Dermis blood vessel endothelial cell (primary cell): ENCODE measurements around the gene CD96. TPM values are rescaled to one million over a fixed set of nuclear protein-coding genes. Genes with fewer than 3 reads are reported as not detected.
A peak's percentile ranks its signal among the peaks of the same experiment; 100 is the strongest.

Source experiments
- DNase-seq: peaks from one replicate; pipeline ENCODE4 v3.0.0; 2010
- total RNA-seq: library from RNA; depleted of rRNA; stranded (reverse); fragments of >200 nt; gene quantifications from 2 replicates; pipeline ENCODE4 v1.2.3, GENCODE V29; 2014

The CD96 gene
- total RNA-seq, 1 donor from 2014 or later, result not detected

DNA sequence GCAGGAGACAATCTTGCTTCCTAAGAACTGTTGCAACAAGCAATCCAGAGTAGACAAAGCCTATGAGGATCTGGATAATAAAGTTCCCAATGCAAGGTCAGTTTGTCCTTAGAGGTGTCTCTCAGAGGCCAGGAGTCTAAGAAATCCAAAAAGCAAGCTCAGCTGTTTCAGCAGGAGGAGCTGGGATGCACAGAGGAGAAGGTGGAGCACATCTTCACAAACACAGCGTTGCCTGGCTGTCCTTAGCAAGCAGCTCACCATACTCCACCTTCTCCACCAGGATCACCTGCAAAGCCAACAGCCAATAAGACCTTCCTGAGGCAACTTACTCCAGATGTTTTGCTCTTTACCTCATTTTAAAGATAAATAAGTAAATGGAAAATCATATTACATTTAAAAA lies 52.8 kb downstream of the CD96 start:
- no peak for DNase-seq

DNA sequence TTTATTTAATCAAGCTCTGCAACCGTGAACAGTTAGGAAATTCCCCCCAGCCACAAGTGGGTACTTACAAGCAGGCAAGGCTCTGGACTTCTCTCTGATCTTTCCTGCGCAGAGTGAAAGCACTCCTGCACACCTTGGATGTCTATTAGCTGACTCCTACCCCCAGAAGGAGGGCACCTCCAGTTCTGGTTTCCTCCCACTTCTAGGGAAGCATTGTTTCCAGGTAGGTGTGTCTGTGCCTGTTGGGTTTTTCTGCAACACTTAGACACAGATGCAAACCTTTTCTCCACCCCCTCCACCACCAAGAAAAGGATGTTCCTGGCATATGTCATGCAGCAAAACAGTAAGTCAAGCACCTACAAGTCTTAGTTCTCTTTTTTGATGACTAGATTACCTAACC lies 53.2 kb downstream of the CD96 start, which contains the start of gene ZBED2:
TSS of gene ZBED2 (minus strand) at position 115 of the 400 bp plus-strand sequence. CDS start 1,145 bp downstream, outside the sequence.
- no peak for DNase-seq

DNA sequence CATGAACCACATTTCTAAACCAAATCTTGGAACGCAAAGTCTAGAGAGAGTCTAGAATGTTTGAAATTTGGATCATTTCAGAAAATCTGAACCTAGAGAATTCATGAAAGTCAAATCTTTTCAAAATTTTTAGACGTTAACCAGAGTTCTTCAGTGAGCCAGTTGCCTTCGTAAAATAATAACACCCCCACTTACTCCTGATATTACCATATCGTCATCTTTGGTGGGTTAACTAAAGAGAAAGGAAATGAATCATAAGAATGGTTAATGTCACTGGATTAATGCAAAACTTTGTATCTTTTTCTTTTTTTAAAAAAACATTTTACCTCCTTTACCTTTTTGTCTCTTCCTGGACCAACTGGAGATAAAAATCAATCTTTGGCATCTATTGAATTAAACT lies 54.3 kb downstream of the CD96 start:
- DNase-seq, result no peak

DNA sequence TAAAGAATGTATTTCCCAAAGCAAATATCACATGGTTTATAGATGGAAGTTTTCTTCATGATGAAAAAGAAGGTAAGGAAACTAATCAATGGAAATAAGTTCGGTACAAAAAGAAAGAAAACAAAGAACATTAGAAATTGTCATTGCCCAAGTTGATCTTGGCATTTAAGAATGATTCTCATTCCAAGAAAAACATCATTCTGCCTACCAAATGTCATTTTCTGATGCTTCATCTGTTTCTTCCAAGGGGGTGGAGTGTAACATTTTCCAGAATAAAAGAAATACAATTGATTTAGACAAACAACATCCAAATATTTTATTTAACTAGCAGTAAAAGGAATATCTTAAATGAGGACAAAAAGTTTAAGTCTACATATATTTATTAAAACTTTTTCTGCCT lies 56.1 kb downstream of the CD96 start:
- no peak for DNase-seq

DNA sequence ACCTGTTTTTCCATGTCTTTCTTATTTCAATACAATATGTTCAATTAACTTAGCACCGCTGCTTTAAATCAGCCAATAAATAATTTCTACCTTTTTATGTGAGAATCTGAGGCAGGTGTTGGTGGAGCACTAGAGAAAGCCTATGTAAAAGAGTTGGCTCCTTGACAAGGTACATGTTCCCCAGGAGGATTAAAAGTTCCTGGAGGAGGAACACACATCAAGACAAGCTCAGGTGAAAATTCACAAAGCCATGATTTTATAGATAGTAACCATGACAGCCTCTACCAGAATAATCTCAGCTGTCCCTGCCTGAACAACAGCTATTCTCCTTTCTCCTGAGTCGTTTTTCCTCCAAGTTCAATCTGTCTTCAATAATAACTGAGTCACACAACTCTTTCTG lies 56.6 kb downstream of the CD96 start:
- DNase-seq, result no peak

DNA sequence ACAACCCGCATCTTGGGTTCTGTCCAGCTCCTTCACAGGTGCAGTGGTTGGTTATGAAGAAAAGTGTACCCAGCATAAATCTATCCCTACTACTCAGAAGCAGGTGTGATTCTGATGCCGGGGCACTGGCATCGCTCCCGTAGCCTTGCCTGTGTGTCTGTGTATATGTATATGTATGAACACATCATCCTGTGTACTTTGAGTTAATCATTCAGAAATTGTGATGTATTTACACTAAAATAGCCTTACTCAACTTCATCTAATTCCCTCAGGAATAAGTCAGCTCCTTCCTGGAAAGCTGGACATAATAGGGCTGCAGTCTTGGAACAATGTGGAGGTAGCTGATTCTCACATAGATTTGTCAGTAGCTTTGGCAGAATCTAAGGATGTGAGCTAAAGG lies 59.8 kb downstream of the CD96 start:
- DNase-seq, result no peak

DNA sequence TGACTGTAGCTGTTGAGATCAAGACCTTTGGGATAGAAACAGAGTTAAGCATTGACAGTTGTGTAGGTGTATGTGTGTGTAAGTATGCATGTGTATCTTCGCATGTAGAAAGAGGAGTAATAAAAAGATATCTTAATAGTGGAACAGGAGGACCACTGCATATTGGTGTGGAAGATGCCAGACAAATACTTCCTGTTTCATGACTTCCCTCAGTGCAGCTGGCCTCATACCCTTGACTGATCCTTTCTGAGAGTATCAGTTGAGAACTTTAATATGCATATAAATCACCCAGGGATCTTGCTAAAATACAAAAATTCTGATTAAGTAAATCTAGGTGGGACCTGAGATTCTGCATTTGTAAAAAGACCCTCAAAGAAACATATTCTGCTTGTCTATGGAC lies 61.7 kb downstream of the CD96 start:
- DNase-seq, result no peak

DNA sequence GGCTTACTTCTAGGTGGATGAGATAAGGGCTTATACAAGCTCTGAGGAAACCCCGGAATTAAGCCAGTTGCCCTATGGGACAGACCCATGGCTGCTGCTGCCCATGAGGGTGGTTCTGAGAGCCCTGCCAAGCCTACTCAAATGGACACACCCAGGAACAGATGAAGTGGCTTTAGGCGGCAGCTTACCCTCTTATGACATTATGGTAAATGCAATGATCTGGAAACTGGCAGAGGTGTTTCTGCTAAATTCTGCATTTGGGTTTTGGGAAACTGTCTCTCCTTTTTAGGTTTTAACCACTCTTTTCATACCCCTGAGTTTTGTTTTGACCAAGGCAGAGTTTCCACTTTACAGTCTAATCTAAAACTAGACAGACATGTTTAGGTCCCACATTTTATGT lies 62.1 kb downstream of the CD96 start:
- no peak for DNase-seq

DNA sequence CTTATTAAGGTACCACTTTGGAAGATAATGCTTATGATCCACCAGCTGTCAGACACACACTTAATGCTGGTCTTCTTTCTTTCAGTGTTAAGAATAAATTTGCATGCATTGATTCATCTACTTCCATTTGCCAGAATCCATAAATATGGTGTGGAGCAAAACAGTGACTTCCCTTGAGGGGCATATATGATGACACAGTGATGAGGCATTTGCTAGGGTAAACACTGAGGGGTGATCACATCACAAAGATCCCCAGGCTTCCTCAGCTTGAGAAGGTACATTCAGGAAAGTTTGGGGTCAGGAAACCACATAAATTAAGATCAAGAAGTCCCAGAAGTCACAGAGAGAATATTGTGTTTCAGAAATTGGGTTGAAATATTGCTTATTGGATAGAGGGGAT lies 63.0 kb downstream of the CD96 start:
- DNase-seq, result no peak

DNA sequence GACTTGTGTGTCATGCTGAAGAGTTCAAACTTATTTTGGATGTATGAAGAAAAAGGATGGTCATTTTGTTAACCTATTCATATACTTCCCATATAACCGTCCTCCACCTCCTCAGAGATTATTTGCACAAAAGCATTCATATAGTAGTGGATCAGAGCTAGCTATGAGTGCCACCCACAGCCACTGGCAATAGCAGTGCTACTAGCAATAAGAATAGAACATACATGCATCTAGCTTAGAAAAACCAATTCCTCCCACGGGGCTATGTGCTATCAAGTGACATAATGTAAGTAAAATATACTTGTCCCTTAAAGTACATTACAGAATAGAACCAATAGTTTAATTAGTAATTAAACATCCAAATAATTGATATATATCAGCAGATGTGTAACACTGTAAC lies 63.5 kb downstream of the CD96 start:
- no peak for DNase-seq

DNA sequence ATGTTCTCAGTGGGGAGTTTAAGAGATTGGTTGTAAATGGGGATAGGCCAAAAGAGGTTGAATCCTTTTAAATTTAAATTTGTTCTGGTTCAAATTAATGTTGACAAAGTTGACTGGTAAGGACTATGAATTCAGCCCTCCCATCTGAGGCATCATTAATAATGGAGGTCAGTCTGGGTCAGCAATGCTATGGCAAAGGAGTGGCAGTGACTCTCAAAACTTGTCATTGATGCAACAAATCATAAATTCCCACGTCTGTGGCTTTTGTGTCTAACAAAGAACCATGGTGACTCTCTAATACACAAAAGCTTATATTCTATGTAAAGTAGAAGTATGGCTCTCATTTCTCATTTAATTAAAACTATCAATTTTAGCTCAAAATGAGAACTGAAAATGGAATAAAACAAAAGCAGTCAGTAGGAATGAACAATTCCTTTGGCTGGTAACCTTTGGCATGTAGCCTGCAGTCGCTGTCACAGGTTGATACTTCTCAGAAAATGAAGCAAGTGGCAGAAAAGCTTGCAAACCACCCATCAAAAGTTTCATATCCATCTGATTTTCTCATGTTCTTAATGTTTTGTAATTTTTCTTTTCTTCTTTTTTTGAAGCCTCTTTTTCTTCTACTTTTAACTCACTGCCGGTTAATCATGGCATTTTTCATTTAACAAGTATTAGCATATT lies 65.4 kb downstream of the CD96 start:
- DNase-seq, result no peak

DNA sequence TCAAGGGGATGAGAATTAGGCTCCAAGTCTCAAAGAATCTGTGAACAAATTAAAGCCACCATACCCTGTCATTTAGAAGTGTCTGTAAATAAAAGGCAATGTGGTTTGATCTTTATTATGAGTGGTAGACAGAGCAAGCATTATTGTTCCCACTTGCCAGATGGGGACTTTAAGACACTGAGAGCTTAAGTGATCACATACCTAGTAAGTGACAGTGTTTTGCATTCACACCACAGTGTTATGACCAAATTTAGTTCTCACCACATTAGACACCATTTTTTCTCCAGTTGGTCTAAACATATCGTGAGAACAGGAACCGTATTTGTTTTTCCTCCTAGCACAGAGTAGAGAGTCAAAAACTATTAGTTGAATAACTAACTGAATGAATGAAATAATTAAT lies 66.4 kb downstream of the CD96 start:
- DNase-seq, result no peak

DNA sequence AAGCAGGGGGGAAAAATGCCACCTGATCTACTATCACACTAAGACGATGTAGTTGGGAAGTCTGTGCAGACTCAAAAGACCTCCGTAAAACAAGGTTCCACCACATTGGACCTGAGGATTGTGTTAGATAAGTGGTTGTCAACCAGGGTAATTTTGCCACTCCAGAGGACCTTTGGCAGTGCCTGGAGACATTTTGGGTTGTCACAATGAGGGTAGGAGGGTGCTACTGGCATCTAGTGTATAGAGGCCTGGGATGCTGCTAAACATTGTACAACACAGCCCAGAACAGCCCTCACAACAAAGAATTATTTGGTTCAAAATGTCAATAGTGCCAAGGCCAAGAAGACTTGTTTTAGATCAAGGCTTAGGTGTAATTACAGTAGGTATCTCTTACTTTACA lies 67.7 kb downstream of the CD96 start:
- DNase-seq, result no peak

DNA sequence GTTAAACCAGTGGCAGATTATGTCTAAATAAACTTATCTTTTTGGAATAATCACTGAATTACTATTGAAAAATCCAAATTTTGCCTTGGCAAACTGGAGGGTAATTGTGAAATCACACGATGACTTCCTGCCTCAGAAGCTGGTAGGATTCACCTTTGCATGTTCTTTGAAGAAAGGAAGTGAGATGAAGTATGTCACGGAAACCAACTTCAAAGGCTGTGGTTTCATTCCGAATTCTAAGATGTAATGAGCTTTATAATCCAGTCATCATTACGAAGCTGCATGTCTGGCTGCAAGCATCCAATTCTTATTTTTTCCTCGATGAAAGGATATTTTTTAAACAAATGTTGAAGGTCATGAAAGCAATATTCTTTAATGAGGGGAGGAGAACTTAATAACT lies 68.2 kb downstream of the CD96 start:
- DNase-seq, result no peak

DNA sequence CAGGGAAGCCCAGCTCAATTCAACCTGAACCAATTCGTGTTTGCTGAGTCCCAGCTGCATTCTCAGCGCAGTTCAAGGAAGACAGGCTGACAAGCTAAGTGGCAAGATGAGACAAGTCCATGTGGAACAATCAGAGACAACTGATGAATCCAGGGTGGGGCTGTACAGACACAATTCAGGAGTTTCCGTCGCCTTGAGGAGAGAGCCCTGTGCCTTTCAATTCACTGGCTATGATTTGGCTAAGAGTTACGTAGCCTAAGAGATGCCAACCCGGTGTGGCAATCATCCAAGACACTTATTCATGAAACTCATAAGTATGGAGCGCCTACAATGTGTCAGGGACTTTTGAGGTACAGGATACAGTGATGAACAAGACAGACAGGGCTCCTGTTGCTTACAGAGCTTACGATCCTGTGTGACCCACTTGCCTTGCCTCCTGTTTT lies 68.6 kb downstream of the CD96 start:
- no peak for DNase-seq

DNA sequence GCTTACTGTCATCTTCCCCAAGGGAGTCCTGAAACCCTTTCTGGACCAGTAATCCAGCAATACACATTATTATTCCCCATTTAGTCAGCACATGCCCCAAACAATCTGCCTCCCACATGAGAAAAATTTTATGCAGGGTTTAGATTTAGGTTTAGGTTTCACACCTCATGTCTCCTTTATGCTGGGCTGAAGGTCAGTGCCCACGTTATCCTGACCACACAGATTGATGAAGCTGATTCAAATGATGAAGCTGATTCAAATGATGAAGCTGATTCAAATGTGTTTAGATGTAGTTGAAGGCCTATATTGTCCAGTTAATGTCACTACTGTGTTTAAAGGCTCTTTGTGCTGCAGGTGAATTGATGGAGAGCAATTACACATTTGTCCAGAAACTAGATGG lies 71.3 kb downstream of the CD96 start:
- DNase-seq, result no peak

DNA sequence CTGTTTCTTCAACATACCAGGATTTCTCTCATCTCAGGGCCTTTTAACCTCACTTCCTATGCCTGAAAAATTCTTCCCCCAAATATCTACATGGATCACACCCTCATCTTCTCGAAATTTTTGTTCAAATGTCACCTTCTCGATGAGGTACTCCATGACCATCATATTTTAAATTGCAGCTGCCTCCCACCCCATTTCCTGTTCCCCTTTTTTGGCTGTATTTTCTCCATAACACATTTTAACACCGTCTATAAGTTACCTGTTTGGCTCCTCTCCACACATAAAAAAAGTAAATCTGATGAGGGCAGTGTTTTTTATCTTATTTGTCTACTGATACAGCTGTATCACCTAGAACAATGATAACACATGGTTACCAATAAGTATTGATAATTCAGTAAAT lies 73.9 kb downstream of the CD96 start:
- DNase-seq, result no peak

DNA sequence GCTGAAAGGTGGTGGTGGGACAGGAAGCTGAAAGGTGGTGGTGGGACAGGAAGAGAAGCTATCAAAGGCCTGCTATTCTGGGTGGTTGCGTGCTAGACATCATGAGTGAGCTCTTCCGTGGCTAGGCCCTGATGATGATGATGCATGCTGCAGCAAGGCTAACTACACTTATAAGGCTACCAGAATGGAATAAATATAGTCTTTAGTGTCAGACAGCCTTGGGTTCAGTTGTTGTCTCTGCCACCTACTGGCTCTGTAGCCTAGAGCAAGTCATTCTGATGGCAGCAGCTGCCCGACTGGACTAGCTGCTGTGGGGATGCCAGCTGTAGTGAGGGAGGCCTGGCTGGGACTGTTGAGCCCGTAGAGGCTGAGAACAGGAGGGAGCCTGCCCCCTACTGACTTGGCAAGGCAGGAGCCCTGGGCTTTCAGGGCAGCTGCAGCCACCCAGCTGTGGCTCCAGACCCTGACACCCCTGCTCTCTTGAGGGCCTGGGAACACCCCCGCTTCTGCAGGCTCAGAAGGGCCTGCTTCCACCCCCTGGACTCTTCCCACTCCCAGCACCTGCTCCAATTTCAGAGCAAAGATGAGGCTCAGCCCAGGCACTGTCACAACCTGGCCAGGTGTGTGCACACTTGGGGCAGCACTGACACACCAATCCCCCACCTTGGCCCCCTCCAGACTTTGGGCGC lies 74.6 kb downstream of the CD96 start:
- no peak for DNase-seq

DNA sequence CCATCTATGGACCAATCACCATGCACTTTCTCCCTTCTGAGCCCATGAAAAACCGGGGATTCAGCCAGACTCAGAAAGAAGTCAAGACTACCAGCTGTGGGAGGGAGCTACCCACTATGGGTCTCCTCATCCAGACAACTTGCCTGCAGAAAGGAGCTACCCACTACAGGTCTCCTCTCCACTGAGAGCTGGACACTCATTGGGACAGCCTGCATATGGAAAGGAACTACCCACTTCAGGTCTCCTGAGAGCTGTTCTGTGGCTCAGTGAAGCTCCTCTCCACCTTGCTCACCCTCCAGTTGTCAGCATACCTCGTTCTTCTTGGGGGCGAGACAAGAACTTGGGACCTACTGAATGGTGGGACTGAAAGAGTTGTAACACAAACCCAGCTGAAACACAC lies 75.4 kb downstream of the CD96 start:
- DNase-seq, result no peak

DNA sequence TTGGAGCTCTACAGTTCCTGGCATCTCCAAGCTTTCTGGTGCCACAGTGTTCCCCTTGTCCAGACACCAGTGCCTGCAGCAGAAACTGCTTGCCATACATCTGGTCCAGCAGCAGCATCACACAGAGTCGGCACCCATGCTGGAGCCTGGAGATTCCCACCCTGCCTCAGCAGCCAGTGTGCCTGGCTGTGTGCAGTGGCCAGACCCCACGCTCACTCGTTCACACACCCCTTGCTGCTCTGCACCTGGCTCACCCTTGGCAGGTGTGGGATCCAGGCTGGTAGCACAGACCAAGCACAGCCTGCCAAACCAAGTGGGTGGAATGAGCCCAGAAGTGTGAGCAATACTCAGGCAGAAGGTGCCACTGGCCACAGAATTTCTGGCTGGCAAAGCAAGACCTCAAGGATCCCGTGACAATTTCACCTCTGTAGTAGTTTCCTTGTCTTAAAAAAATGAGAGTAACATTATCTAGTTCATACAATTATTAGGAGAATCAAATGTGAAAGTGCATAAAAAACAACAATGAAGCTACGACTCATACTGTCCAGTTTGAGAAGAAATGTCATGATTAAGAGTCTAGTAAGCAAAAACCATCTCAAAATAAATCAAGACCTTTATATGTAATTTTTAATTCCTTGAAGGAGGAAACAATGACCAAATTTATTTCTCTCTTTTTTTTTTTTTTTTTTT lies 76.1 kb downstream of the CD96 start:
- DNase-seq, result no peak

DNA sequence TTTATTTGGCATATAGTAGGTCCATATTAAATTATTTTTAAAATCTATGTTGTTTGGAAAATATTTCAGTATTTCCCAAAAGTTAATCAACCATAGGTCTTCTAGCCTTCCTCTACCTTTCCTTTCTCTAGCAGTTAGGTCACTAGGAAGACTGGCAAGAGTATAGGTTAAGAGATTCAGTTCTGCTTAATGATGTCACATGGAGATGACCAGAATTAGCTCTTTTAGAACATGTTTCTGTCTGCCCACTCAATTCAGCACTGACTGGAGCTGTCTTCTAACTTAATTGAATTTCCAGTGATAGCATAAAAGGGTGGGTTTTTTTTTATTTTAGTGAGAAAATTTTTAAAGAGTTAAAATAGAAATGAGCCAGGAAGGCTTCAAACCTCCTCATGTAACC lies 76.9 kb downstream of the CD96 start:
- no peak for DNase-seq

DNA sequence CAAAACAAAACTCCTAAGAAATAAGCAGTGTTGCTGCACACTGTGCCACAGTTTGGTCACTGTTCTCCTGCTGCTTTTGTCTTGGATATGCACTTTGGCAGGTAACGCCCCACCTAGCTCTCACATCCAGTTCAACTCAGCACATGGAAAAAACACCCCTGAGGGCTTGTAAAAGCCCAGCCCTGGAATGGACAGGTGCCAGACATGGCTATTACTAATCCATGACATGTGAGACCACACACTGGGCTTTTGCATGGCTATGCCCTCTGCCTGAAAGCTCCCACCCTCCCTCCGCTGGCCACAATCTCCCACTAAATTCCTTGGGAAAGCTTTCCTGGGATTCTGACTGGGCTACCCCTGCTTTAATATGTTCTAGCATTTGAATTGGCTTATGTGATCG lies 77.8 kb downstream of the CD96 start:
- DNase-seq, result no peak

DNA sequence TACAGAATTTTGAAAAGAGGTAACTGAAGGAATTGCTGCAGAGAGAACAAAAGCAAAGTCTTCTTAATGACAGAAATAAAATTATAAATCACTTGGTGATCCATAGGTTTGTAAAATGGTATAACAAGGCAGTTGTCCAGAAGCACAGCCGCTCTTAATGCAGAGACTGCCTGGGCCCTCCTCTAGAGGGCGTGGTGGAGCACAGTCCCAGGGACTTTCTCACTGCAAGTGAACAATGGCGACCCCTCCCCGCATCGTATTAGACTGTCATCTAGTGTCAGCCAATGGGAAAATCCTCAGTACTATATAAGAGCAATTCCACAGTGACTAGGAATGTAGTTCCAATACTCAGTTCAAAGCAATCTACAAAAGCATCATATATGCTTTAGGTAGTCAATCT lies 79.5 kb downstream of the CD96 start:
- peak; percentile 15 for DNase-seq

DNA sequence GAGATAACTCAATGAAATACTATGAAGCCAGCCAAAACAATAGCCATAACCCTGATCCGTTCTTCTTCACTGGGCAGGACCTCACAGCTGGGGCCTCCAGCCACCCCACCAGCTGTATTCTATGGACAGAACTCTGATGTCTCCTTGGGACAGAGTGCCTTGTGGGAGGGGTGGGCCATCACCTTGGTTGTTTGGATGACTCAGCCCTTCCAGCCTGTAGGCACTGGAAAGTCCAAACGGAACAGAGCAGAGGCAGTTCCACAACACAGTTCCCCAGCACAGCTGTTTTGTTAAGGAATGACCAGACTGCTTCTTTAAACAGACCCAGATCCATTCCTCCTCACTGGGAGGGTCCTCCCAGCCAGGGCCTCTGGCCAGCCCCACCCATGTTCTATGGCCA lies 85.1 kb downstream of the CD96 start:
- no peak for DNase-seq
